ENCODE results near the gene PPP3CA. TPM values are rescaled to one million over a fixed set of nuclear protein-coding genes. Genes with fewer than 3 reads are reported as not detected.

PPP3CA gene
- total RNA-seq, 1 donor from 2014 or later = 16.7 TPM

- H3K9me3 ChIP-seq (replicated peaks) = no peaks in the 10 kb centered on the region
- no peak overlapping the region for H3K27ac ChIP-seq (replicated peaks)
- H3K36me3 ChIP-seq = no peaks in the 10 kb centered on the region
- H3K27me3 ChIP-seq (ENCODE audit: low read depth) = no peaks in the 10 kb centered on the region
- peaks cover 16% of the 10 kb centered on the region for H3K4me1 ChIP-seq
- DNase-seq = no peak
- H3K4me3 ChIP-seq = no peak overlapping the region
- intact Hi-C loops (cut with micrococcal nuclease) = no loop called here
- TF ChIP-seq CTCF (IDR thresholded peaks at IDR 0.05; ENCODE audit: borderline replicate concordance) = no peak
Observed at GRCh38 chr4:101050088-101050836, 297.1 kb downstream of the PPP3CA start.

DNA sequence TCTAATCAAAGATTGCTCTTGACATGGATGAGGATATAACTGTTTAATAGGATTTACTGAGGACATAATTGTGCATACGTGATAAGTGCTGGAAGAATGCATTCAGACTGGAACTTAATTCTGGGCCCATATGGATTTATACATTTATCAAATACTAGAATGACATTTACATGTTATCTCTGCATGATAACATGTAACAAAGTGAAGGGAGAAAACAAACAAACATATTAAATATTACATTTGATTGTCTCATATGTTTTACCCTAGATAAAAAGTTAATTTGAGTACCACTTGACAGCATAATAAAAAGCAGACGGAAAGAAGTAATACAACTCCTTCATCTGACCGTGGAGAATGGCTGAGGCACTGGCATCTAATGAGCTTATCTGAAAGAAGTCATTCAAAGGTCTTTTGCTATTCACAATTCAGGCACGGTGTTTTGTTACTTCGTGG lies 297.8 kb downstream of the PPP3CA start:
- Histone ChIP-seq H3K4me1 (peaks cover 9% of the 10 kb centered on the region), H3K9me3 (replicated peaks) (no peaks in the 10 kb centered on the region), H3K27ac (replicated peaks) (no peak overlapping the region), H3K36me3 (no peaks in the 10 kb centered on the region), H3K27me3 (ENCODE audit: low read depth) (no peaks in the 10 kb centered on the region), H3K4me3 (no peak overlapping the region)
- DNase-seq = no peak
- no peak for TF ChIP-seq CTCF (IDR thresholded peaks at IDR 0.05; ENCODE audit: borderline replicate concordance)
- intact Hi-C loops (cut with micrococcal nuclease) = no loop called here

DNA sequence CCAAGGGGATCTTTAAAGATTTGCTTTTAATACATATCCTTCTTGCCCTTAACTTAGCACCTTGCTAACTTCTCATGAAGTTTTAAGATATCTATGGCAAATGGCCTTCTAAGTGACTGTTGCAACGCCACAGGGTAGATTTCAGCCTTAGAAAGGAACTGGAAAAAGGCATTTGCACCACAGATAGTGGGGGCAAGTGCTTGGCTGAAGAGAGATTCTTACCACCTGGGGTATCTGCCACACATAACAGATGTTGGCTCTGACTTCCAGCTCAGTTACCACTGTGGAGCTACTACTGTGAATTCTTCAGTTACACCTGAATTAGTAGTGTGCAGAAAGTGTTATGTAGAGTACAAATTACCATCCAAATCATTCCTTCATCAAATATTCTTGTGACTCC lies 302.6 kb downstream of the PPP3CA start:
- Histone ChIP-seq H3K4me1 (peaks cover 15% of the 10 kb centered on the region), H3K4me3 (no peak overlapping the region), H3K27me3 (ENCODE audit: low read depth) (no peaks in the 10 kb centered on the region), H3K9me3 (replicated peaks) (no peaks in the 10 kb centered on the region), H3K27ac (replicated peaks) (no peak overlapping the region), H3K36me3 (peaks cover under 1% of the 10 kb centered on the region)
- intact Hi-C loops (cut with micrococcal nuclease) = no loop called here
- no peak for TF ChIP-seq CTCF (IDR thresholded peaks at IDR 0.05; ENCODE audit: borderline replicate concordance)
- DNase-seq = no peak

- Histone ChIP-seq H3K36me3 (peaks cover 8% of the 10 kb centered on the region), H3K27ac (replicated peaks) (no peak overlapping the region), H3K27me3 (ENCODE audit: low read depth) (no peaks in the 10 kb centered on the region), H3K4me3 (no peak overlapping the region), H3K9me3 (replicated peaks) (no peaks in the 10 kb centered on the region), H3K4me1 (peaks cover 21% of the 10 kb centered on the region)
- DNase-seq = no peak
- intact Hi-C loops (cut with micrococcal nuclease) = no loop called here
- no peak for TF ChIP-seq CTCF (IDR thresholded peaks at IDR 0.05; ENCODE audit: borderline replicate concordance)
Observed at GRCh38 chr4:101042847-101043246, 304.5 kb downstream of the PPP3CA start.

- DNase-seq = no peak
- H3K4me1 ChIP-seq = peaks cover 25% of the 10 kb centered on the region
- H3K4me3 ChIP-seq = no peak overlapping the region
- no peak overlapping the region for H3K27ac ChIP-seq (replicated peaks)
- intact Hi-C loops (cut with micrococcal nuclease) = no loop called here
- H3K36me3 ChIP-seq = peaks cover 8% of the 10 kb centered on the region
- no peak for TF ChIP-seq CTCF (IDR thresholded peaks at IDR 0.05; ENCODE audit: borderline replicate concordance)
- H3K9me3 ChIP-seq (replicated peaks) = no peaks in the 10 kb centered on the region
- H3K27me3 ChIP-seq (ENCODE audit: low read depth) = no peaks in the 10 kb centered on the region
Observed at GRCh38 chr4:101040776-101041175, 306.6 kb downstream of the PPP3CA start.
